Hepatocyte (in vitro differentiated cells): ENCODE measurements around the gene ZWINT.

Experiments used
- EZH2 ChIP-seq: fragments of 200-600 bp; sonication (generic); IDR thresholded peaks from 2 replicates; pipeline ENCODE4 v1.6.1; 2016; ENCODE audit warnings: antibody characterized with exemption, mild to moderate bottlenecking, borderline replicate concordance
- EZH2phosphoT487 ChIP-seq: fragments of 200-600 bp; sonication (generic); IDR thresholded peaks from one replicate; pipeline ENCODE4 v1.6.1; 2018; ENCODE audit warnings: antibody characterized with exemption, mild to moderate bottlenecking, low read depth, moderate library complexity; ENCODE audit not compliant: unreplicated experiment, severe bottlenecking

GRCh38 chr10:56359837-56360236 is 1.2 kb downstream of the ZWINT start:
- no peak for TF ChIP-seq EZH2phosphoT487
- TF ChIP-seq EZH2, result no peak
